ENCODE results near the gene LINGO1.

LINGO1 gene

GRCh38 chr15:77613814-77614213 lies 18.9 kb downstream of the LINGO1 start:
- no peak for DNase-seq

DNA sequence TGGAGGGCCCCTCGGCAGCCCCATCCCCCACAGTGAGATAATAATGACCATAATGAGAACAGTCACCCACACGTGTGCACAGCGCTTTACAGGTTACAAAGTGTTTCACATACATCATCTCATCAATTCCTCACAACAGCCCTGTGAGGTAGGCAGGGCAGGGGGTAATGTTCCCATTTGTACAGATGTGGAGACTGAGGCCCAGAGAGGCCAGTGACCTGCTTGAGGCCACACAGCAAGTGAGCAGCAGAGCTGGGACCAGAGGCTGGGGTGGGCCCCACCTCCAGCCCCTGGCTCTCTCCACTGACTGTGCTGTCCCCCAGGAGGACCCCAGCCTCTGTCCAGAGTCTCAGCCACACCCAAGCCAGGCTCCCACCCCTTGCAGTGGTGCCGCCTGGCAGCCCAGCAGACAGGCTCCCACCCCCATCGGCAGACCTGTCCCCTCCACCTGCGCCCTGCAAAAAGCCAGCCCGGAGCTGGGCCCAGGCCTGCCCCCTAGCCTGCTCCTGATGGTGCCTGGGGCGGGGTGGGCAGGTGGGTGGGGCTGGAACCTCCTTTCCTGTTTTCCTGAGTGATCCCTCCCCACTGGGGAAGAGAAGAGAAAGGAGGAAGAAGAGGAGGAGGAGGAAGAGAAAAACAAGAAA lies 19.6 kb downstream of the LINGO1 start:
- no peak for DNase-seq

- DNase-seq, result no peak
Observed at GRCh38 chr15:77611767-77612166, 20.9 kb downstream of the LINGO1 start.

- DNase-seq, result no peak
Observed at GRCh38 chr15:77610731-77611130, 22.0 kb downstream of the LINGO1 start.

DNA sequence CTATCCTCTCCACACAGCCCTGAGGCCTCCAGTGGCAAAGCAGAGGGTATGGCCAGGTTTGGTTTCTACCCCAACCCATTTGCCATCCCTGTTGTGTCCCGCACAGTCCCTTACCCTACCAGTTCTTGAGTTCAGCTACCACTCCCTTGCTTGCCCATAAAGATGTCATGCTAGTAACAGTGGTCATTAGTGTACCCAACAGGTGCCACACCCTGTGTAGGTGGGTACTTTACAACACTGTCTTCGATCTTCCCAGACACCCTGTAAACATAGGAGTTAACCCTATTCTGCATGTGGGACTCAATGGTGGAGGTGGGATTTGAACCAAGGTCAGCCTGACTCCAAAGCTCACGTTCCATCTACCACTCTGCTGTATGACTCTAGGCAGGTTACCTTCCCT lies 23.2 kb downstream of the LINGO1 start:
- DNase-seq, result no peak

DNA sequence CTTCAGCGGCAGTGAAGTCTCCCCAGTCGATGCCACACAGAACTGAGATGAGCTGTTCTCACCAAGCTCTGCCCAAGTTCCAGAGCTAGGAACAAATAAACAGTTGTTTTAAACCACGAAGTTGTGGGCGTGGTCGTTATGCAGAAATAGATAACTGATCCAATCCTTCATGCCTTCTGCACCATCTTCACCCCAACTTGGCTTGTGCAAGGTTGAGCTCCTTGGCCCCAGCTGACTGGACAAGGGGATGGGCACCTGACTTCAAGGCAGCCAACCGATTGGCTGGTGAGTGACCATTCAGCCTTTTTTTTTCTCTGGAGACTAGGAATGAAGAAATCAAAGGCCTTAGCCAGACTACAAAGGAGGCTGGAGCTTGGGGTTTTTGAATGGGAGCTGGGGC lies 23.9 kb downstream of the LINGO1 start:
- DNase-seq, result no peak

- no peak for DNase-seq
Observed at GRCh38 chr15:77607894-77608261, 24.8 kb downstream of the LINGO1 start.

DNA sequence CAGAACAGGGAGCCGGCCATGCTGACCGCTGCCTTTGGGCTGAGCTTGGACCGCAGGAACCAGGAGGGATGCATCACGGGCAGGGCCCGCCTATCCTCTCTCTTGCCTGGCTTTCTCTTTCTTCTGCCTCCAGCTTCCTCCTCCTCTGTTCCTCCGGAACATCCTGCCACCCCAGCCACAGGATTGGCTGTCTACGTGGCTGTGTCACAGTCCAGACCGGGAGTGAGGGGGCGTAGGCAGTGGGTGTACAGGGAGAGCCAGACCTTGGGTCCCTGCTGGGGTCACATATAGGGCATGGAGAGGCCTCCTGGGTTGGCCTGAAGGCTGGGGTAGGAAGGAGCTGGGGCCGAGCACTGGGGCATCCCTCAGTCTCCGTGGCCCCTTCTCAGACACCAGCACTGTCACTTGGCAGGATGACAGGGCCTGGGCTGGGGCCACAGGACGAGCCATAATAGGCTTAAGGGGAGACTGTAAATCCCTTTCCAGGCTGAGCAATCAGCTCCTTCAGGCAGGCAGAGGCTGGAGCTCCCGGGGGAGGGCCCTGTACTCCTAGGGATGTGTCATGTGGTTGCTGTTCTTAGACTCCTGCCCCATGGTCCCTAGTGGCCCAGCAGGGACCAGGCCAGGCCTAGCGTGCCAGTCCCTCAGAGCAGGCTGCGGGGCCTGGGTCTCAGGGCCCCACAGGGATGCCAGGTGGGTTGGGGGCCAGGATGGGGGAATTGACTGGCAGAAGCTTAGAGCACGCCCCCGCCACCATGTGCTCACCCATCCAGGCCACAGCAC lies 25.4 kb downstream of the LINGO1 start:
- DNase-seq, result no peak

DNA sequence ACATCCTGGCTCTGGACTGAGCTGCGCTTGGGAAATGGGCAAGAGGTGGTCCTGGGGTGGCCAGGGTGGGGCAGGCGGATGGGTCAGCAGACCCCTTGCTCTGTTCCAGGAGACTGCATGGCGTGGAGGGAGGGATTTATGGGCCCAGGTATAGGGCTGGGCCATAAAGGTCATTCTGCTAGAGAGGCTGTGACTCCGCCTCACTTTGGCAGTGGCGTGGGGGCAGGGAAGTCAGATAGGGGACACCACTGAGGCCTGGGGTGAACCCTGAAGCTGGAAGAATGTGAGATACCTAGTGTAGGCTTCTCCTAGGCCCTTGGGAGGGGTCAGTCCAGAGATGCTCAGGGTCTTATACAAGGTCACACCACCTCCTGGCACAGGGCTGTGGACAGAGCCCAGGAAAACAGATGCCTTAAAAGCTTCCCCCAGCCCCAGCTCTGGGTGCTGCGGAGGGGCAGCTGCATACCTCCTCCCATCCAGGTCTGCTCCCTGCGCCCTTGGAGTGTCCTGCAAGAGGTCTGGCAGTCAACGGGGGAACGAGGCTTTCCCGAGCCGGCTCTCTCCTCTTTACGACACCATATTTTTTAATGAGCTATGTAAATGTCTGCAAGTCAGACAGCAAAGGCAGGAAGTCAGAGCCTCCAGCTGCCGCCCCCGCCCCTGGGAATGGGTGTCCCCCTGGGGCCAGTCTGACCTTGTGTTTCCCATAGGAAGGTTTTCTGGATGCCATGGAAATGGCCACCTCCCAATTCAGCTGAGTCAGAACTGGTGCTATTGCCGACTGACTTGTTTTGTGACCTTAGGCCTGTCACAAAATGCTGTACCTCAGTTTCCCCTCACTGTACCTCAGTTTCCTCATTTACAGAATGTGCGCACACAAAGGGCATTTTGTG lies 26.3 kb downstream of the LINGO1 start:
- no peak for DNase-seq

- DNase-seq, result no peak
Observed at GRCh38 chr15:77605547-77605946, 27.2 kb downstream of the LINGO1 start.

DNA sequence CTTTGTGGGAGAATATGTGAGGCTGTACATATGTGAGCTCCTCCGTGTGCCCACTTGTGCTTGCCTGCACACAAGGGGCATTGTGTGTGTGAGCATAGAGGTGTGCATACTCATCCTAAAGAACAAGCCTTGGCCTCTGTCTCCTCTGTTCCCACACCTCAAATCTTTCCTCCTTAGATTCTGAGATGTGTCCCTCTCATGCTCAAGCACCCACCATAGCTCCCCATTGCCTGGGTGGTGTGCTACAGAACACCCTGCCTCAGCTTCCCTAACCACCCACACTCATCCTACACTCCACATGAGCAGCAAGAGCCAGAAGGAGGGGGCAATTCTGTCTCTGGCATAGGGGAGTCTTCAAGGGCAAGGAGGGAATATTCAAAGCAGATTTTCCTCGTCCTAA lies 27.7 kb downstream of the LINGO1 start:
- no peak for DNase-seq

DNA sequence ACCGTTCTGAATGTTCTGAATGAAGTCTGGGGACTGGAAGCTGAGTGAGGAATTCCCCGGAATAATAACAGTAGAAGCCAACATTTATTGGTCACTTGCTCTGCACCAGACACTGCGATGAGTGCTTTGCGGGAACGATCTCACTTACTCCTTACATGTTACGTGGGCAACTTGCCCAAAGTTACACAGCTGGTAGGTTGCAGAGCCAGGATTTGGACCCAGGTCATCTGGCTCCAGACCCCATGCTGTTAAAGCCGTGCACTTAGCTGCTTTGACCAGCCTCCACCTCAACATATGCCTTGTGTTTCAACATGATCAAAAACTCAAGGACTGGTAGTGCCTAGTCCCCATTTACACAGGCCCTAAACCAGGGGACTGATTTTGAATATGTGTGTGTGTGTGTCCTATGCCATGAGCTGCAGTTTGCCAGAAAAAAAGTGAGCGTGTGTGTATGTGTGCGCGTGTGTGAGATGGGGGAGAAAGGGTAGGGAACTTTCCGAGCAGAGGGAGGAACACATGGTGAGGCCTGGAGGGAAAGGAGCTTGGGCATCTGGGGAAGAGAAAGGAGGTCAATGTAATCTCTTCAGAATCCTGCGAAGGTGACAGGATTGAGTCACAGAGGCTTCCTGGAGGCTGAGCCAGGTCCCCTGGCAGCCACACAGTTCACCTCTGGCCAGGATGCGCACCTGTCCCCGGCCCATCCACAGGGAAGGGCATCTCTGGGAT lies 28.9 kb downstream of the LINGO1 start:
- DNase-seq, result no peak

DNA sequence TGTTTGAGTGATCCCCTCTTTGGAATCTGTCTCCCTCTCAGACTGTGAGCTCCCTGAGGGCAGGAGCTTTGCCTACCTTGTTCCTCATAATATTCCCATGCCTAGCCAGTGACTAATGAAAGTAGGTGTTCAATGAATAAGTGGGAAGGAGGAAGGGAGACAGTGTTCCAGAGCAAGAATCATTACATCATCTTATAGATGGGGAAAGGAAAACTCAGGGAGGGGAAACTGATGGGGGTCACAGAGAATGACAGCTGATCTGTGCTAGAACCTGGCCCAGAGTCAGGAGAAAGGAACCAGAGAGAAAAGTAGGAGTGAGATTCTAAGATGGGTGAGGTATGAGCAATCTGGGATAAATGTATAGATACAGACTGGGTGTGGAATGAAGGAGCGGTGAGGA lies 29.9 kb downstream of the LINGO1 start:
- no peak for DNase-seq

- no peak for DNase-seq
Observed at GRCh38 chr15:77599899-77600298, 32.8 kb downstream of the LINGO1 start.

- DNase-seq, result no peak
Observed at GRCh38 chr15:77599357-77599756, 33.4 kb downstream of the LINGO1 start.

- no peak for DNase-seq
Observed at GRCh38 chr15:77598644-77599043, 34.1 kb downstream of the LINGO1 start.

DNA sequence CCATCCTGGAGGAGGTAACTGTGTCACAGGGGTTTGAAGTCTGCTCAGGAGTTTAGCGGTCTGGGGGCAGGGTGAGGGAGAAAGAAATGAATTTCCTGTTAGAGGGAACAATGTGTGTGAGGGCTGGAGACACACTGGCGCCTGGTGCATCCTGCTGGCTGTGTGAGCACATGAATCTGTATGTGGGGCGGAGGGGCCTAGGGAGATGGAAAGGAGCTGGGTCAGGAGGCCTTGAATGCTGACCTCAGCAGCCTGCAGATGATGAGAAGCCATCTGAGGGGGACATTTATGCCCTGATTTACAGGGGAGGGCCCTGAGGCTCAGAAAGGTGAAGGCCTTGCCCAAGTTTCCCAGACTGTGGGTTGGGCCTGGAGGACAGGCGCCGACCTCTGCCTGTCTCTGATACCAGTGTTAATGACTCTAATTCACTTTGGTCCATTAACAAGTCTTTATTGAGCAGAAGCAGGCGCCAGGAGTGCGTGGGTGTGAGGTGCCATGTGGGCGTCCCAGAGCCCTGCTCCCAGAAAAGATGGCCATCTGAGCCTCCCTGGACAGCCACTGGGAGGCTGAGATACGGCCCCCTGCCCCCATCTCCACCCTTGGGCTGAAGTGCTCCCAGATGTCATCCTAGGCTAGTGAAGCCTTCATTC lies 34.8 kb downstream of the LINGO1 start:
- no peak for DNase-seq

DNA sequence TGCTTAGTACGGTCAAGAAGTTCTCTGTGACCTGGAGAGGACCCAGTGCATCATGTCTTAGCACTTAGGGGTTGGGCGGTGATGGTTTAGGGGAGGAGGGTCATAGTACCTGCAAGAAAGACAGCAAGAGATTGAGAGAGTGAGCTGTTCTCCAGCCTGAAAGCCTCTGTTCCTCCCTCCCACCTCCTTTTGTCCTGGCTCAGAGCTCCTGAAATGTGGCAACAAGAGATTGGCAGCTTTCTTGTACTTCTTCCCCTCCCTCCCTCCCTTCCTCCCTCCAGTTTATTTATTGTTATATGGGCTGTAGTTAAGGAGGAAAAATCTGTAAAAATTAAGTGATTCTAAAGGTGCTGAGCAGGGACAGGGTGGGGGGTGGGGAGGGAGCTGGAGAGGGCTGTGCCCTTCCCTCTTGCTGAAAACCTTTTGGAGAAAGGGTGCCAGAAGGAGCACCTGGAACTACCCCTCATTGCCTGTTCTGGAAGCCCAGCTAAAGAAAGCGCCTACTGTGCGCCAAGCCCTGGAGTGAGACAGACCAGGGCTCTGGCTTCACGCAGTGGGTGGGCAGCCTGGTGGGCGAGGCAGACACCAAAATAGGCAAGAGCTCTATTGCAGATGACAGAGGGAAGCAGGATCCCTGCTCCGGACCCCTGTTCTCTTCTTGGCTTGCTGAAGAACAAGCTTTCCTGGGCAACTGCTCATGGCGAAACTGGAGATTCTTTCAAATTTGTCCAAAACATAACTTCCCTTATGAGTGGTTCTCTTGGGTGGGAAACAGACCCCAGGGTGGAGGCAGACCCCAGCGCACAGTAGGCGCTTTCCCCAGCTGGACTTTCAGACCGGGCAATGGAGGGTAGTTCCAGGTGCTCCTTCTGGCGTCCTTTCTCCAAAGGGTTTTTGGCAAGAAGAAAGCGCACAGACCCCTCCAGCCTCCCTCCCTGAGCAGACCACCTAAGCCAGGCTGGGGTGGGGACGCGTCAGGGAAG lies 35.6 kb downstream of the LINGO1 start:
- DNase-seq, result no peak

DNA sequence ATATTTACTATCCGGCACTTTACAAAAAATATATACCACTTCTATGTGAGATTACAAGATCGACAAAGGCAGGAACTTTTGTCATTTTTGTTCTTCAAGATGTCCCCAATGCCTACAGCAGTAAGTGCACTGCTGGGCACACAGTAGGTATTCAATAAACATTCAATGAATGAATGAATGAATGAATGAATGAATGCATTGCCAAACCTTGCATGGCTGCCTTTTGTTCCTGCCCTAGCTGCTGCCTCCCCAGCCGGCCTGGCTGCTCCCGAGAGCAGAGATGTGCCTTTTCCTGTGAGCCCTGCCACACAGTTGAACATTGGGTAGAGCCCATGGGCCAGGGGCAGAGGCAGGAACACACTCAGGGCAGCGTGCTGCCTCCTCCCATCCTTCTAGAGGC lies 37.5 kb downstream of the LINGO1 start:
- DNase-seq, result no peak

DNA sequence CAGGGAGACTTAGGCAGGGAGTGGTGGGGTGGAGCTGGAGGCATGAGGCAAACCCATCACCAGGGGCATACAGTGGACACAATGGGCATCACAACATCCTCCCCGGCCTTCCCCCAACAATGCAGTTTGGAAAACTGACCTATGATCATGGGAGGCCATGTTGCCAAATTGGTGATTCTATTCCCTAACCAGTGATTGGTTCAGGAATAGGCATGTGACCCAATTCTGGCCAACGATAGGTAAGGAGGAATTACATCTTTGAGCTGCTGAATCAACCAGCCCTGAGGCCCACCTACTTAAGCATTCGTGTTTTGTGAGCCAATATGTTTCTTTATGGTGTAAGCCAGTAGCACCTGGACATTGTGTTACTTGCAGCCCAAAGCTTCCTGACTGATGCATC lies 40.0 kb downstream of the LINGO1 start:
- no peak for DNase-seq

DNA sequence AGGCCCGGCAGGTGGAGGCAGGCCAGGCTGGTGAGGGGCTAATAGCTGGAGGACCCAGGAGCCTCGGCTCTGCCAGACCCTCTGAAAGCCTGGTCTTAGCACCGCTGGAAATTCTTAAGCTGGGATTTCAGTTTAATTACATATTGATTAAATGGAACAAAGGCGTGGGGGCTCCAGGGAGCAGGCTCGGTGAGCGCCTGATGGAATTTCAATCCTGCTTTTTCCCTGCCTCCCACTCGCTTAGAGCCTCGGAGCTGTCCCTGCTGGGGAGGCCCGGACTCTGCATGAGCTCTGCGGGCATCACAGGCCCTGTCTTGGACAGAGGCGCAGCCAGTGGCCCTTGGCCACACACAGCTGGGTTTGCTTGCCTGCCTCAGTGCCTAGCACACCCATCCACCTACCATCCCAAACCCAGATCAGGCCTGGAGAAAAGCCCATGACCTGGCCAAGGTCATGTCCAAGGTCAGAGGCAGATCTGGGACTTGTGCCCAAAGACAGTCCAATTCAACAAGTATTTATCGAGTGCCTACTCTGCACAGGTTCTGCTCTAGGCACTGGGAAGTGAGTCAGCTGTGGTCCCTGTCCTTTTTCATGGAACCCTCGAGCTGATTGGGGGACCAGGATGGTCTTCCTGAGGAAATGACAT lies 40.6 kb downstream of the LINGO1 start:
- no peak for DNase-seq

Measured in suppressor macrophage treated with lipopolysaccharide for 4 hours (primary cell).